HFF-Myc (cell line): Measurements from ENCODE around the gene NEB.

Experiments
- DNase-seq: peaks from one replicate; pipeline ENCODE4 v3.0.0-alpha.2; 2011; ENCODE audit warnings: low read depth; ENCODE audit errors: extremely low read depth
- H3K4me3 ChIP-seq: replicated peaks from 2 replicates; pipeline ENCODE4 v1.5.1; 2011; ENCODE audit warnings: low read depth, mild to moderate bottlenecking, control low read depth, low read length
- CTCF ChIP-seq: IDR thresholded peaks from 2 replicates; pipeline ENCODE4 v1.5.1; 2012; ENCODE audit warnings: mild to moderate bottlenecking, low read depth, low read length, control low read depth; ENCODE audit errors: missing control alignments

The NEB gene

GRCh38 chr2:151577116-151577515 is 157.2 kb downstream of the NEB start:
- TF ChIP-seq CTCF, result no peak
- DNase-seq, result no peak
- H3K4me3 ChIP-seq, result no peak overlapping the region

- TF ChIP-seq CTCF, result no peak
- H3K4me3 ChIP-seq, result no peak overlapping the region
- DNase-seq, result no peak
Observed at GRCh38 chr2:151576080-151576479, 158.2 kb downstream of the NEB start.

- TF ChIP-seq CTCF, result no peak
- H3K4me3 ChIP-seq, result no peak overlapping the region
- DNase-seq, result no peak
Observed at GRCh38 chr2:151575338-151575737, 158.9 kb downstream of the NEB start.

- TF ChIP-seq CTCF, result no peak
- DNase-seq, result no peak
- H3K4me3 ChIP-seq, result no peak overlapping the region
Observed at GRCh38 chr2:151570191-151570590, 164.1 kb downstream of the NEB start.

GRCh38 chr2:151569167-151569566 is 165.1 kb downstream of the NEB start:
- no peak overlapping the region for H3K4me3 ChIP-seq
- no peak for TF ChIP-seq CTCF
- no peak for DNase-seq

GRCh38 chr2:151568501-151568900 is 165.8 kb downstream of the NEB start:
- no peak overlapping the region for H3K4me3 ChIP-seq
- TF ChIP-seq CTCF, result no peak
- DNase-seq, result no peak

GRCh38 chr2:151567006-151567405 is 167.3 kb downstream of the NEB start:
- DNase-seq, result no peak

More at GRCh38 chr2:151567006-151567405, 167.3 kb downstream of the NEB start:
- no peak for TF ChIP-seq CTCF
- H3K4me3 ChIP-seq, result no peak overlapping the region
